GM12878 (cell line): ENCODE measurements around the gene ZNF491. TPM values are rescaled to one million over a fixed set of nuclear protein-coding genes. Genes with fewer than 3 reads are reported as not detected.

Source experiments
- ATAC-seq: fragments of 200-7000 bp; cut with Tn5 transposase; 3 replicates; pipeline ENCODE4 v1.9.1; 2020; ENCODE audit warnings: mild to moderate bottlenecking, moderate library complexity
- BruUV-seq: library from RNA; stranded (reverse); fragments of 400-500 nt; replicated peaks from 2 replicates; lab custom pipeline; 2021; lab: Mats Ljungman, UMichigan
- CTCF ChIA-PET: fragments of 300-600 bp; sonication (Branson Sonifier 250); formaldehyde crosslinking; extraction: SDS; loops from one replicate; lab custom pipeline; 2021; ENCODE audit warnings: inconsistent platforms; lab: Yijun Ruan, JAX
- POLR2A ChIA-PET: fragments of 350-600 bp; formaldehyde crosslinking; extraction: SDS; loops from one replicate; lab custom pipeline; 2021; ENCODE audit warnings: inconsistent platforms; lab: Charles Lee
- RAD21 ChIA-PET: fragments of 300-600 bp; sonication (Branson Sonifier 250); formaldehyde crosslinking; loops from one replicate; lab custom pipeline; 2023; ENCODE audit warnings: antibody characterized with exemption; ENCODE audit not compliant: unreplicated experiment; lab: Charles Lee
- SMC1A ChIA-PET: fragments of 300-600 bp; sonication (Branson Sonifier 250); formaldehyde crosslinking; loops from one replicate; lab custom pipeline; 2023; ENCODE audit not compliant: unreplicated experiment, uncharacterized antibody; lab: Charles Lee
- DNase-seq: peaks from one replicate; pipeline ENCODE4 v3.0.0-alpha.2; 2011; ENCODE audit warnings: low read depth, low spot score
- FAIRE-seq: peaks from 3 replicates; lab custom pipeline; 2011; peaks lifted over from hg19 to GRCh38; lab: Jason Lieb, UNC
- H2AFZ ChIP-seq: 2 replicates; pipeline ENCODE4 v1.6.0; 2011; ENCODE audit warnings: low read depth, low read length, control low read depth; ENCODE audit not compliant: control insufficient read depth
- H3K27ac ChIP-seq: 2 replicates; pipeline ENCODE4 v1.5.1; 2011; ENCODE audit warnings: control low read depth; ENCODE audit not compliant: control insufficient read depth, insufficient read depth
- H3K27me3 ChIP-seq, 2 experiments: replicated peaks in 1 of 2; 2 replicates each; pipeline versions ENCODE4 v1.6.0 to v1.6.1; 2011; ENCODE audit warnings: low read length in 1 of 2; ENCODE audit not compliant: control insufficient read depth in 2 of 2, insufficient read depth in 2 of 2
- H3K36me3 ChIP-seq, 2 experiments: 2 replicates each; pipeline ENCODE4 v1.5.1; 2011; ENCODE audit warnings: low read length in 1 of 2; ENCODE audit not compliant: control insufficient read depth in 2 of 2, insufficient read depth in 2 of 2
- H3K4me1 ChIP-seq: 2 replicates; pipeline ENCODE4 v1.6.1; 2011; ENCODE audit warnings: mild to moderate bottlenecking, low read length, moderate library complexity, mixed read lengths; ENCODE audit not compliant: control insufficient read depth, insufficient read depth
- H3K4me2 ChIP-seq: 2 replicates; pipeline ENCODE4 v1.6.0; 2011; ENCODE audit warnings: control low read depth; ENCODE audit not compliant: control insufficient read depth, insufficient read depth
- H3K4me3 ChIP-seq: fragments of 200-600 bp; sonication (generic); 2 replicates; pipeline ENCODE4 v1.5.1; 2016
- H3K79me2 ChIP-seq: 2 replicates; pipeline ENCODE4 v1.6.0; 2011; ENCODE audit warnings: low read length; ENCODE audit not compliant: control insufficient read depth, insufficient read depth
- H3K9ac ChIP-seq: 2 replicates; pipeline ENCODE4 v1.8.0; 2011; ENCODE audit warnings: low read length, control low read depth, mixed read lengths; ENCODE audit not compliant: control insufficient read depth, insufficient read depth
- H3K9me3 ChIP-seq: replicated peaks from 3 replicates; pipeline ENCODE4 v1.5.1; 2011; ENCODE audit warnings: mild to moderate bottlenecking, low read length; ENCODE audit not compliant: control insufficient read depth, insufficient read depth
- H4K20me1 ChIP-seq: 2 replicates; pipeline ENCODE4 v1.6.0; 2011; ENCODE audit not compliant: control insufficient read depth, insufficient read depth
- BCL3 ChIP-seq: IDR thresholded peaks from 2 replicates; pipeline ENCODE4 v1.6.1; 2011; ENCODE audit warnings: borderline replicate concordance, low read depth, mild to moderate bottlenecking, moderate library complexity, low read length; ENCODE audit not compliant: insufficient read depth, poor library complexity, severe bottlenecking
- HSF1 ChIP-seq: fragments of 150-350 bp; IDR thresholded peaks from 2 replicates; pipeline ENCODE4 v1.6.1; 2014; ENCODE audit warnings: mild to moderate bottlenecking, low read depth, low read length
- PAX5 ChIP-seq: IDR thresholded peaks from 2 replicates; pipeline ENCODE4 v1.6.1; 2011; ENCODE audit warnings: low read depth, low read length, borderline replicate concordance
- RAD51 ChIP-seq: fragments of 450-650 bp; IDR thresholded peaks from 2 replicates; pipeline ENCODE4 v1.6.1; 2016; ENCODE audit warnings: moderate library complexity, mild to moderate bottlenecking, inconsistent platforms
- RB1 ChIP-seq: fragments of 450-650 bp; formaldehyde crosslinking; IDR thresholded peaks from 2 replicates; pipeline ENCODE4 v1.6.1; 2017; ENCODE audit warnings: mild to moderate bottlenecking, borderline replicate concordance
- RFX5 ChIP-seq: IDR thresholded peaks from 2 replicates; pipeline ENCODE4 v1.6.1; 2011; ENCODE audit warnings: low read depth, low read length, improper control_type of control experiment
- SMC3 ChIP-seq: IDR thresholded peaks from 2 replicates; pipeline ENCODE4 v1.6.1; 2011; ENCODE audit warnings: low read length, improper control_type of control experiment, borderline replicate concordance
- TCF12 ChIP-seq: IDR thresholded peaks from 2 replicates; pipeline ENCODE4 v1.6.1; 2011; ENCODE audit warnings: low read depth, mild to moderate bottlenecking, low read length
- ZNF384 ChIP-seq: IDR thresholded peaks from 2 replicates; pipeline ENCODE4 v1.6.1; 2012; ENCODE audit warnings: low read depth, mild to moderate bottlenecking, low read length, improper control_type of control experiment, borderline replicate concordance
- ZNF592 ChIP-seq: fragments of 450-650 bp; IDR thresholded peaks from 2 replicates; pipeline ENCODE4 v1.6.1; 2017; ENCODE audit warnings: mild to moderate bottlenecking, moderate library complexity
- WGBS: methylation state at CpG from one replicate; pipeline ENCODE4 v1.1.6; 2016; ENCODE audit warnings: low lambda C conversion rate; ENCODE audit not compliant: insufficient replicate concordance, insufficient coverage; ENCODE audit errors: missing lambda C conversion rate; 5-methylcytosine and 5-hydroxymethylcytosine counted together
- in situ Hi-C: fragments of 300-500 bp; cut with MboI; formaldehyde crosslinking; loops from 9 replicates; pipeline ENCODE4 v1.14.3; 2018; ENCODE audit warnings: mixed read lengths
- intact Hi-C: fragments of 100-400 bp; cut with micrococcal nuclease; formaldehyde crosslinking; loops from one replicate; pipeline ENCODE4 v1.14.2; 2022; ENCODE audit not compliant: unreplicated experiment
- polyA plus RNA-seq, 11 experiments: library from polyadenylated mRNA; depleted of rRNA in 4 of 11; unstranded in 6 of 11; stranded (reverse) in 5 of 11; fragments of >200 nt; fragmentation: Nextera tagmentation in 4 of 11; fragmentation: Illumina TruSeq in 1 of 11; extraction: Ambion mirVana in 4 of 11; extraction: Trizol in 1 of 11; gene quantifications; 1 replicate in 1 of 11; 2 replicates in 10 of 11; pipeline versions ENCODE4 v1.2.1 to v1.2.3, GENCODE V29; 2011 to 2016; ENCODE audit warnings: inconsistent platforms in 2 of 11, missing spikeins in 2 of 11, low read depth in 1 of 11
- total RNA-seq, 4 experiments: library from RNA; depleted of rRNA in 3 of 4; stranded (reverse); fragments of >200 nt in 3 of 4; fragmentation: Illumina TruSeq in 1 of 4; extraction: Trizol in 1 of 4; gene quantifications; 2 replicates each; pipeline versions ENCODE4 v1.2.1 to v1.2.3, GENCODE V29; 2013 to 2021

The ZNF491 gene
- total and polyA plus RNA-seq, 10 of the 15 experiments (the other 5 are each of a cell fraction or from before 2014, with no cell fraction given), result 0.18 to 1.4 (median 0.37) TPM

GRCh38 chr19:11856596-11857250, 58.4 kb downstream of the ZNF491 start:
- no peak overlapping the region for H3K4me3 ChIP-seq
- H3K9me3 ChIP-seq, result peaks cover 1% of the 10 kb centered on the region
- ChIA-PET POLR2A (no interaction called here), SMC1A (no interaction called here), CTCF (interaction anchor here (2.0 kb wide), 1 partner anchor 44 kb away, joined by 6 read pairs; no protein-coding TSS in a partner anchor), RAD21 (no interaction called here)
- DNase-seq (no peak), FAIRE-seq (no peak), ATAC-seq (no peak)
- no peaks in the 10 kb centered on the region for H3K27me3 ChIP-seq
- no peaks in the 10 kb centered on the region for H3K36me3 ChIP-seq
- no peak for TF ChIP-seq HSF1
- no peak for TF ChIP-seq RFX5
- no peak for TF ChIP-seq RB1
- TF ChIP-seq SMC3, result no peak
- TF ChIP-seq ZNF592, result no peak
- TF ChIP-seq ZNF384, result no peak
- TF ChIP-seq TCF12, result no peak
- no peak for TF ChIP-seq RAD51
- TF ChIP-seq PAX5, result no peak
- TF ChIP-seq BCL3, result no peak
- no peak overlapping the region for H3K9ac ChIP-seq
- H3K4me1 ChIP-seq, result no peaks in the 10 kb centered on the region
- H3K79me2 ChIP-seq, result no peaks in the 10 kb centered on the region
- 94% methylated on average over 12 of the region's 12 CpGs for WGBS
- H3K4me2 ChIP-seq, result no peak overlapping the region
- no peak overlapping the region for H2AFZ ChIP-seq
- no TSS peak for BruUV-seq
- no peaks in the 10 kb centered on the region for H4K20me1 ChIP-seq
- intact Hi-C loops, result no loop called here
- in situ Hi-C loops, result no loop called here
- H3K27ac ChIP-seq, result no peak overlapping the region
